ENCODE data around the gene RXRB. TPM values are rescaled to one million over a fixed set of nuclear protein-coding genes. Genes with fewer than 3 reads are reported as not detected.

Gene RXRB
- total and polyA plus RNA-seq, 2 of the 13 experiments (the other 11 are each of a cell fraction or from before 2014, with no cell fraction given) = 26.7 to 55.7 TPM

DNA sequence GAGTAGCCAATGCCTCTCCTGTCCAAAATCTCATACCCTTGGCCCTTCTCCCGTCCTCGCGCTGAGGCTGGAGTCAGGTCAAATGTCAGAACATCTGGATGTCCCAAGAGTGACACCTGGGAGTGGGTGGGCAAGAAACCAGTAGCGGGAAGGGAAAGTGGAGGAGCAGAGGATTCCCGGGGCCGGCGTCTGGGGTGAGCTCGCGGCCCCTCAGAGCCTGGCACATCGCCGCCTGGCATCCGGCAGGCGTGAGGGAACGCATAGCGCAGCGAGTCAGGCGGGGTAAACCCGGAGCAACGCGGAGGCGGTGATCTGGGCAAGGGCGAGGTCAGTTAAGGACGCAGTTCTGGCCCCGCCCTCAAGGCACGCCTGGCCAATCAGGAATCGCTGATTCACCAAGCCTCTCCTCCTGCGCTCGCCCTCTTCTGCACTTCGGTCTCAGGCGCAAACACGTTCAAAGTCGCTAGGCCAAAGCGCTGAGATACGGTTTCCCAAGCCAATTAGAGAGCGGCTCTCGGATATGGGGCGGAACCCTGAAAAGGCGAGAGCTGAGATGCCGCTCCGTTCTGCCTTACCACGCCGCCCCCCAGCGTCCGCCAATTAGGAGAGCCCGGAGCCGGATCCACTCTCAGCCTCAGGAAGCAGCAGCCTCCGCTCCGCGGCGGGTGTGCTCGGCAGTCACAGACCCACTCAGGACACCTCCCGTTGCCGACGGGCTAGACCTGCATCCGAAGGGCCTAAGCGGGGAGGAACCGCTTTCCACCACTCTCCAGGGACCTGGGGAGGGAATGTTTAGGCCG is 48.7 kb upstream of the RXRB start (continued):
- TF ChIP-seq, protein P1, sequence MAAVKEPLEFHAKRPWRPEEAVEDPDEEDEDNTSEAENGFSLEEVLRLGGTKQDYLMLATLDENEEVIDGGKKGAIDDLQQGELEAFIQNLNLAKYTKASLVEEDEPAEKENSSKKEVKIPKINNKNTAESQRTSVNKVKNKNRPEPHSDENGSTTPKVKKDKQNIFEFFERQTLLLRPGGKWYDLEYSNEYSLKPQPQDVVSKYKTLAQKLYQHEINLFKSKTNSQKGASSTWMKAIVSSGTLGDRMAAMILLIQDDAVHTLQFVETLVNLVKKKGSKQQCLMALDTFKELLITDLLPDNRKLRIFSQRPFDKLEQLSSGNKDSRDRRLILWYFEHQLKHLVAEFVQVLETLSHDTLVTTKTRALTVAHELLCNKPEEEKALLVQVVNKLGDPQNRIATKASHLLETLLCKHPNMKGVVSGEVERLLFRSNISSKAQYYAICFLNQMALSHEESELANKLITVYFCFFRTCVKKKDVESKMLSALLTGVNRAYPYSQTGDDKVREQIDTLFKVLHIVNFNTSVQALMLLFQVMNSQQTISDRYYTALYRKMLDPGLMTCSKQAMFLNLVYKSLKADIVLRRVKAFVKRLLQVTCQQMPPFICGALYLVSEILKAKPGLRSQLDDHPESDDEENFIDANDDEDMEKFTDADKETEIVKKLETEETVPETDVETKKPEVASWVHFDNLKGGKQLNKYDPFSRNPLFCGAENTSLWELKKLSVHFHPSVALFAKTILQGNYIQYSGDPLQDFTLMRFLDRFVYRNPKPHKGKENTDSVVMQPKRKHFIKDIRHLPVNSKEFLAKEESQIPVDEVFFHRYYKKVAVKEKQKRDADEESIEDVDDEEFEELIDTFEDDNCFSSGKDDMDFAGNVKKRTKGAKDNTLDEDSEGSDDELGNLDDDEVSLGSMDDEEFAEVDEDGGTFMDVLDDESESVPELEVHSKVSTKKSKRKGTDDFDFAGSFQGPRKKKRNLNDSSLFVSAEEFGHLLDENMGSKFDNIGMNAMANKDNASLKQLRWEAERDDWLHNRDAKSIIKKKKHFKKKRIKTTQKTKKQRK (IDR thresholded peaks at IDR 0.05; ENCODE audit: low read length) = no peak
- TF ChIP-seq PCBP1 (IDR thresholded peaks at IDR 0.05; ENCODE audit: borderline replicate concordance, low read depth, low read length) = 0 out of 2 replicates have a peak, but pooled peaks have one; percentile 42
- peak; percentile 85 for TF ChIP-seq ASH2L (IDR thresholded peaks at IDR 0.05; ENCODE audit: insufficient read length, low read depth, low read length)
- TF ChIP-seq ZNF121 (CRISPR knock-in tag; IDR thresholded peaks at IDR 0.05) = no peak
- TF ChIP-seq, protein P2, sequence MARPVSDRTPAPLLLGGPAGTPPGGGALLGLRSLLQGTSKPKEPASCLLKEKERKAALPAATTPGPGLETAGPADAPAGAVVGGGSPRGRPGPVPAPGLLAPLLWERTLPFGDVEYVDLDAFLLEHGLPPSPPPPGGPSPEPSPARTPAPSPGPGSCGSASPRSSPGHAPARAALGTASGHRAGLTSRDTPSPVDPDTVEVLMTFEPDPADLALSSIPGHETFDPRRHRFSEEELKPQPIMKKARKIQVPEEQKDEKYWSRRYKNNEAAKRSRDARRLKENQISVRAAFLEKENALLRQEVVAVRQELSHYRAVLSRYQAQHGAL (CRISPR knock-in tag; IDR thresholded peaks at IDR 0.05; ENCODE audit: not compliant biosample characterization) = no peak
- TF ChIP-seq, protein P3, sequence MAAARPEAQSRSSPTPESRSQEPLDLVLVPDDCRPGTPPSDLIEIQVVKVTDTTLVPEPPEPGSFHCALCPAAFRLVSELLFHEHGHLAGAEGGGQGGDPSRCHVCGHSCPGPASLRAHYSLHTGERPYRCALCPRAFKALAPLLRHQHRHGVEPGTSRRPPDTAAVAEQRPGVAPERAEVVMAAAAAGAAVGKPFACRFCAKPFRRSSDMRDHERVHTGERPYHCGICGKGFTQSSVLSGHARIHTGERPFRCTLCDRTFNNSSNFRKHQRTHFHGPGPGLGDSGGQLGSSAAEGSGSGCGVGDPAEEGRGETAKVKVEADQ (CRISPR knock-in tag; IDR thresholded peaks at IDR 0.05; ENCODE audit: borderline replicate concordance) = peak; percentile 8; the same call in 1 of the 2 replicates
- TF ChIP-seq ZFY (CRISPR knock-in tag; IDR thresholded peaks at IDR 0.05) = peak; percentile 93
- TF ChIP-seq NCOA1 (CRISPR knock-in tag; IDR thresholded peaks at IDR 0.05) = peak; percentile 28; the same call in 1 of the 2 replicates
- TF ChIP-seq ZNF777 (CRISPR knock-in tag; IDR thresholded peaks at IDR 0.05) = no peak
- TF ChIP-seq, protein P4, sequence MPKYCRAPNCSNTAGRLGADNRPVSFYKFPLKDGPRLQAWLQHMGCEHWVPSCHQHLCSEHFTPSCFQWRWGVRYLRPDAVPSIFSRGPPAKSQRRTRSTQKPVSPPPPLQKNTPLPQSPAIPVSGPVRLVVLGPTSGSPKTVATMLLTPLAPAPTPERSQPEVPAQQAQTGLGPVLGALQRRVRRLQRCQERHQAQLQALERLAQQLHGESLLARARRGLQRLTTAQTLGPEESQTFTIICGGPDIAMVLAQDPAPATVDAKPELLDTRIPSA (CRISPR knock-in tag; IDR thresholded peaks at IDR 0.05; ENCODE audit: borderline replicate concordance) = 0 out of 2 replicates have a peak, but pooled peaks have one; percentile 45
- no peak for TF ChIP-seq SALL2 (CRISPR knock-in tag; IDR thresholded peaks at IDR 0.05)
- TF ChIP-seq, protein P5, sequence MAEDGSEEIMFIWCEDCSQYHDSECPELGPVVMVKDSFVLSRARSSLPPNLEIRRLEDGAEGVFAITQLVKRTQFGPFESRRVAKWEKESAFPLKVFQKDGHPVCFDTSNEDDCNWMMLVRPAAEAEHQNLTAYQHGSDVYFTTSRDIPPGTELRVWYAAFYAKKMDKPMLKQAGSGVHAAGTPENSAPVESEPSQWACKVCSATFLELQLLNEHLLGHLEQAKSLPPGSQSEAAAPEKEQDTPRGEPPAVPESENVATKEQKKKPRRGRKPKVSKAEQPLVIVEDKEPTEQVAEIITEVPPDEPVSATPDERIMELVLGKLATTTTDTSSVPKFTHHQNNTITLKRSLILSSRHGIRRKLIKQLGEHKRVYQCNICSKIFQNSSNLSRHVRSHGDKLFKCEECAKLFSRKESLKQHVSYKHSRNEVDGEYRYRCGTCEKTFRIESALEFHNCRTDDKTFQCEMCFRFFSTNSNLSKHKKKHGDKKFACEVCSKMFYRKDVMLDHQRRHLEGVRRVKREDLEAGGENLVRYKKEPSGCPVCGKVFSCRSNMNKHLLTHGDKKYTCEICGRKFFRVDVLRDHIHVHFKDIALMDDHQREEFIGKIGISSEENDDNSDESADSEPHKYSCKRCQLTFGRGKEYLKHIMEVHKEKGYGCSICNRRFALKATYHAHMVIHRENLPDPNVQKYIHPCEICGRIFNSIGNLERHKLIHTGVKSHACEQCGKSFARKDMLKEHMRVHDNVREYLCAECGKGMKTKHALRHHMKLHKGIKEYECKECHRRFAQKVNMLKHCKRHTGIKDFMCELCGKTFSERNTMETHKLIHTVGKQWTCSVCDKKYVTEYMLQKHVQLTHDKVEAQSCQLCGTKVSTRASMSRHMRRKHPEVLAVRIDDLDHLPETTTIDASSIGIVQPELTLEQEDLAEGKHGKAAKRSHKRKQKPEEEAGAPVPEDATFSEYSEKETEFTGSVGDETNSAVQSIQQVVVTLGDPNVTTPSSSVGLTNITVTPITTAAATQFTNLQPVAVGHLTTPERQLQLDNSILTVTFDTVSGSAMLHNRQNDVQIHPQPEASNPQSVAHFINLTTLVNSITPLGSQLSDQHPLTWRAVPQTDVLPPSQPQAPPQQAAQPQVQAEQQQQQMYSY (CRISPR knock-in tag; IDR thresholded peaks at IDR 0.05) = peak; percentile 86
- TF ChIP-seq, protein P6, sequence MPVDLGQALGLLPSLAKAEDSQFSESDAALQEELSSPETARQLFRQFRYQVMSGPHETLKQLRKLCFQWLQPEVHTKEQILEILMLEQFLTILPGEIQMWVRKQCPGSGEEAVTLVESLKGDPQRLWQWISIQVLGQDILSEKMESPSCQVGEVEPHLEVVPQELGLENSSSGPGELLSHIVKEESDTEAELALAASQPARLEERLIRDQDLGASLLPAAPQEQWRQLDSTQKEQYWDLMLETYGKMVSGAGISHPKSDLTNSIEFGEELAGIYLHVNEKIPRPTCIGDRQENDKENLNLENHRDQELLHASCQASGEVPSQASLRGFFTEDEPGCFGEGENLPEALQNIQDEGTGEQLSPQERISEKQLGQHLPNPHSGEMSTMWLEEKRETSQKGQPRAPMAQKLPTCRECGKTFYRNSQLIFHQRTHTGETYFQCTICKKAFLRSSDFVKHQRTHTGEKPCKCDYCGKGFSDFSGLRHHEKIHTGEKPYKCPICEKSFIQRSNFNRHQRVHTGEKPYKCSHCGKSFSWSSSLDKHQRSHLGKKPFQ (CRISPR knock-in tag; IDR thresholded peaks at IDR 0.05; ENCODE audit: insufficient replicate concordance) = peak; percentile 56
- TF ChIP-seq ZNF605 (CRISPR knock-in tag; IDR thresholded peaks at IDR 0.05) = peak; percentile 90
- no peak; the same call in 1 of the 2 replicates for TF ChIP-seq ZNF792 (CRISPR knock-in tag; IDR thresholded peaks at IDR 0.05)
- no peak for TF ChIP-seq FLYWCH1 (CRISPR knock-in tag; IDR thresholded peaks at IDR 0.05)
- no peak for TF ChIP-seq STAT5B (CRISPR knock-in tag; IDR thresholded peaks at IDR 0.05)
